HEK293 (cell line): ENCODE measurements around the gene MAP1B.

Experiments used
- CTCF ChIA-PET: fragments of 350-600 bp; formaldehyde crosslinking; extraction: SDS; loops from one replicate; lab custom pipeline; 2021; ENCODE audit warnings: antibody characterized with exemption; lab: Yijun Ruan, JAX
- POLR2A ChIA-PET: fragments of 300-600 bp; formaldehyde crosslinking; extraction: SDS; loops from one replicate; lab custom pipeline; 2020; ENCODE audit warnings: antibody characterized with exemption, inconsistent platforms; lab: Yijun Ruan, JAX
- H3K27ac ChIP-seq: fragments of 200-500 bp; sonication (Bioruptor generic); 2 replicates; pipeline ENCODE4 v1.5.1; 2014; ENCODE audit warnings: low read depth, low read length, control low read depth, inconsistent platforms; ENCODE audit errors: extremely low read depth
- H3K36me3 ChIP-seq, 2 experiments: fragments of 200-500 bp in 1 of 2; sonication (Bioruptor generic) in 1 of 2; 1 replicate in 1 of 2; 2 replicates in 1 of 2; pipeline ENCODE4 v1.5.1; 2014 to 2017; ENCODE audit warnings: inconsistent platforms in 2 of 2, low read length in 2 of 2; ENCODE audit not compliant: control insufficient read depth in 2 of 2, insufficient read depth in 1 of 2
- H3K4me1 ChIP-seq: fragments of 200-500 bp; sonication (Bioruptor generic); 2 replicates; pipeline ENCODE4 v1.5.1; 2014; ENCODE audit warnings: mild to moderate bottlenecking, low read length, inconsistent platforms; ENCODE audit not compliant: control insufficient read depth, insufficient read depth
- H3K4me3 ChIP-seq: 2 replicates; pipeline ENCODE4 v1.5.1; 2011; ENCODE audit warnings: low read depth, mild to moderate bottlenecking, control low read depth, low read length, moderate library complexity
- H3K9me3 ChIP-seq: fragments of 200-500 bp; sonication (Bioruptor generic); 2 replicates; pipeline ENCODE4 v1.5.1; 2014; ENCODE audit warnings: low read depth, low read length, inconsistent platforms; ENCODE audit not compliant: control insufficient read depth, insufficient read depth
- MYNN ChIP-seq: fragments of 450-650 bp; formaldehyde crosslinking; IDR thresholded peaks from 2 replicates; pipeline ENCODE4 v1.5.1; 2016; ENCODE audit warnings: missing biosample characterization, missing genetic modification characterization, borderline replicate concordance
- SETDB1 ChIP-seq: IDR thresholded peaks from one replicate; pipeline ENCODE4 v1.6.1; 2017; ENCODE audit warnings: mild to moderate bottlenecking, low read length, moderate library complexity, mixed read lengths; ENCODE audit not compliant: insufficient read length
- SP2 ChIP-seq: fragments of 450-650 bp; formaldehyde crosslinking; IDR thresholded peaks from 2 replicates; pipeline ENCODE4 v1.5.1; 2016; ENCODE audit warnings: missing biosample characterization, missing genetic modification characterization
- WT1 ChIP-seq: fragments of 450-650 bp; formaldehyde crosslinking; IDR thresholded peaks from 2 replicates; pipeline ENCODE4 v1.5.1; 2016; ENCODE audit warnings: missing biosample characterization, missing genetic modification characterization
- ZBTB1 ChIP-seq: fragments of 450-650 bp; formaldehyde crosslinking; IDR thresholded peaks from 2 replicates; pipeline ENCODE4 v1.5.1; 2016; ENCODE audit warnings: missing biosample characterization, missing genetic modification characterization
- ZBTB48 ChIP-seq: fragments of 450-650 bp; formaldehyde crosslinking; IDR thresholded peaks from 2 replicates; pipeline ENCODE4 v1.5.1; 2016; ENCODE audit warnings: missing biosample characterization, missing genetic modification characterization
- ZBTB8A ChIP-seq: fragments of 450-650 bp; formaldehyde crosslinking; IDR thresholded peaks from 2 replicates; pipeline ENCODE4 v1.5.1; 2016; ENCODE audit warnings: missing biosample characterization, missing genetic modification characterization
- ZEB2 ChIP-seq: fragments of 450-650 bp; formaldehyde crosslinking; IDR thresholded peaks from 2 replicates; pipeline ENCODE4 v1.5.1; 2016; ENCODE audit warnings: missing biosample characterization, missing genetic modification characterization
- ZFP41 ChIP-seq: fragments of 450-650 bp; formaldehyde crosslinking; IDR thresholded peaks from 2 replicates; pipeline ENCODE4 v1.5.1; 2016; ENCODE audit warnings: missing biosample characterization, missing genetic modification characterization, borderline replicate concordance
- ZNF140 ChIP-seq: fragments of 450-650 bp; formaldehyde crosslinking; IDR thresholded peaks from 2 replicates; pipeline ENCODE4 v1.5.1; 2016; ENCODE audit warnings: missing biosample characterization, missing genetic modification characterization
- ZNF37A ChIP-seq: fragments of 450-650 bp; IDR thresholded peaks from 2 replicates; pipeline ENCODE4 v1.5.1; 2018; ENCODE audit warnings: missing biosample characterization, missing genetic modification characterization
- ZNF561 ChIP-seq: fragments of 450-650 bp; IDR thresholded peaks from 2 replicates; pipeline ENCODE4 v1.5.1; 2018; ENCODE audit warnings: missing biosample characterization, missing genetic modification characterization, borderline replicate concordance
- ZNF621 ChIP-seq: fragments of 450-650 bp; formaldehyde crosslinking; IDR thresholded peaks from 2 replicates; pipeline ENCODE4 v1.5.1; 2017; ENCODE audit warnings: missing biosample characterization, missing genetic modification characterization
- ZNF76 ChIP-seq: fragments of 450-650 bp; formaldehyde crosslinking; IDR thresholded peaks from 2 replicates; pipeline ENCODE4; 2016; ENCODE audit warnings: low read depth, missing biosample characterization, missing genetic modification characterization, borderline replicate concordance
- ZNF768 ChIP-seq: fragments of 450-650 bp; formaldehyde crosslinking; IDR thresholded peaks from 2 replicates; pipeline ENCODE4 v1.5.1; 2018; ENCODE audit warnings: missing biosample characterization, mild to moderate bottlenecking, missing genetic modification characterization
- ZNF791 ChIP-seq: fragments of 450-650 bp; formaldehyde crosslinking; IDR thresholded peaks from 2 replicates; pipeline ENCODE4 v1.5.1; 2016; ENCODE audit warnings: missing biosample characterization, missing genetic modification characterization
- ZNF830 ChIP-seq: fragments of 450-650 bp; IDR thresholded peaks from 2 replicates; pipeline ENCODE4 v1.5.0; 2018; ENCODE audit warnings: missing biosample characterization, missing genetic modification characterization, low read depth, mild to moderate bottlenecking, moderate library complexity
- ZSCAN23 ChIP-seq: fragments of 450-650 bp; formaldehyde crosslinking; IDR thresholded peaks from 2 replicates; pipeline ENCODE4 v1.5.1; 2016; ENCODE audit warnings: missing biosample characterization, missing genetic modification characterization
- TF ChIP-seq, protein P1 (sequence below): fragments of 450-650 bp; formaldehyde crosslinking; IDR thresholded peaks from 2 replicates; pipeline ENCODE4 v1.5.1; 2016; ENCODE audit warnings: missing biosample characterization, missing genetic modification characterization

The MAP1B gene

DNA sequence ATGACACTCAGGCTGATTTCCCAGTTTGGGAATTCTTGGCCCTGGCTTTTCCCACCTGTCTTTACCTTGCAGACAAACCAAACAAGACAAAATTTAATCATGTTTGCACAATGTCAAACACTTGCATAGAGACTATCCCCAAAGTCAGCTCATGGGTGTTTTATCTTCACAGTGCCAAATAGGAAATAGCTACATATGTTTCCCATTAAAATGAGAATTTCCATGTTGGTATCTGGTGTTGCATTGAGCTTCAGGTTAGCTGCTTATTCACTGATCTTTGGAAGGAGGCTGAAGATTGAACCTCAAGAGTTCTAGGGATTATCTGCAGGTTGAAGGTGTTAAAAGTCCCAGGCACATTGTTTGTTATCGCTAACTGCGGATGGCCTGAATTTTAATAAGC lies 19.5 kb downstream of the MAP1B start (continued):
- TF ChIP-seq, protein P1, sequence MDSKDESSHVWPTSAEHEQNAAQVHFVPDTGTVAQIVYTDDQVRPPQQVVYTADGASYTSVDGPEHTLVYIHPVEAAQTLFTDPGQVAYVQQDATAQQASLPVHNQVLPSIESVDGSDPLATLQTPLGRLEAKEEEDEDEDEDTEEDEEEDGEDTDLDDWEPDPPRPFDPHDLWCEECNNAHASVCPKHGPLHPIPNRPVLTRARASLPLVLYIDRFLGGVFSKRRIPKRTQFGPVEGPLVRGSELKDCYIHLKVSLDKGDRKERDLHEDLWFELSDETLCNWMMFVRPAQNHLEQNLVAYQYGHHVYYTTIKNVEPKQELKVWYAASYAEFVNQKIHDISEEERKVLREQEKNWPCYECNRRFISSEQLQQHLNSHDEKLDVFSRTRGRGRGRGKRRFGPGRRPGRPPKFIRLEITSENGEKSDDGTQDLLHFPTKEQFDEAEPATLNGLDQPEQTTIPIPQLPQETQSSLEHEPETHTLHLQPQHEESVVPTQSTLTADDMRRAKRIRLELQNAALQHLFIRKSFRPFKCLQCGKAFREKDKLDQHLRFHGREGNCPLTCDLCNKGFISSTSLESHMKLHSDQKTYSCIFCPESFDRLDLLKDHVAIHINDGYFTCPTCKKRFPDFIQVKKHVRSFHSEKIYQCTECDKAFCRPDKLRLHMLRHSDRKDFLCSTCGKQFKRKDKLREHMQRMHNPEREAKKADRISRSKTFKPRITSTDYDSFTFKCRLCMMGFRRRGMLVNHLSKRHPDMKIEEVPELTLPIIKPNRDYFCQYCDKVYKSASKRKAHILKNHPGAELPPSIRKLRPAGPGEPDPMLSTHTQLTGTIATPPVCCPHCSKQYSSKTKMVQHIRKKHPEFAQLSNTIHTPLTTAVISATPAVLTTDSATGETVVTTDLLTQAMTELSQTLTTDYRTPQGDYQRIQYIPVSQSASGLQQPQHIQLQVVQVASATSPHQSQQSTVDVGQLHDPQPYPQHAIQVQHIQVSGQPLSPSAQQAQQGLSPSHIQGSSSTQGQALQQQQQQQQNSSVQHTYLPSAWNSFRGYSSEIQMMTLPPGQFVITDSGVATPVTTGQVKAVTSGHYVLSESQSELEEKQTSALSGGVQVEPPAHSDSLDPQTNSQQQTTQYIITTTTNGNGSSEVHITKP (tag by site-specific recombination), result no peak
- no peak for TF ChIP-seq ZBTB8A (tag by site-specific recombination)
- TF ChIP-seq ZNF140 (tag by site-specific recombination), result no peak
- no peak for TF ChIP-seq ZNF76 (tag by site-specific recombination)
- TF ChIP-seq ZNF561 (tag by site-specific recombination), result no peak
- no peak for TF ChIP-seq ZNF791 (tag by site-specific recombination)
- TF ChIP-seq SETDB1, result no peak

DNA sequence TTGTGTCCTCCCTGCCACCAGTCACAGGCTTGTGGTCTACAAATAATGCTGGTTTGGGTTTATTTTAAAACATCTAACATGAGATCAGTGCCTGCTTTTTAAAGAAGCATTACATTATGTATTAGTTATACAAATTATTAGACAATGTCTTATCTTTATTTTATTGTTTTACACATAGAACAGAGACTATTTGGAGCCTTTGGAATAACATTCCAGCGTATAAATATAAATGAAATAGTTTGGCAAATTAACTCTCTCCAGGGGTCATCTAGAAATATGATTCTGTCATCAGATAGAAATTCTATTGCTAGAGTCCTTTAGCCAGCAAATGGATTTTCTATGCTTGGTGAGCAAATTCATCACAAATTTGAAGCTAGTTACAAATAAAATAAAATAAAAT lies 22.4 kb downstream of the MAP1B start:
- CTCF ChIA-PET, result interaction anchor here (0.7 kb wide), 1 partner anchor 360 kb away, joined by 3 read pairs; no protein-coding TSS in a partner anchor
- Histone ChIP-seq H3K4me3 (no peak overlapping the region), H3K4me1 (peaks cover 4% of the 10 kb centered on the region; the same call in 1 of the 2 replicates), H3K36me3 (no peaks in the 10 kb centered on the region; a peak in 1 of 3 replicates), H3K9me3 (no peaks in the 10 kb centered on the region), H3K27ac (no peak overlapping the region)
- TF ChIP-seq ZBTB1, result no peak
- no peak for TF ChIP-seq MYNN (tag by site-specific recombination)
- TF ChIP-seq SP2, result no peak
- TF ChIP-seq WT1, result no peak
- no peak for TF ChIP-seq ZBTB48 (tag by site-specific recombination)
- TF ChIP-seq ZSCAN23 (tag by site-specific recombination), result no peak
- POLR2A ChIA-PET, result no interaction called here

DNA sequence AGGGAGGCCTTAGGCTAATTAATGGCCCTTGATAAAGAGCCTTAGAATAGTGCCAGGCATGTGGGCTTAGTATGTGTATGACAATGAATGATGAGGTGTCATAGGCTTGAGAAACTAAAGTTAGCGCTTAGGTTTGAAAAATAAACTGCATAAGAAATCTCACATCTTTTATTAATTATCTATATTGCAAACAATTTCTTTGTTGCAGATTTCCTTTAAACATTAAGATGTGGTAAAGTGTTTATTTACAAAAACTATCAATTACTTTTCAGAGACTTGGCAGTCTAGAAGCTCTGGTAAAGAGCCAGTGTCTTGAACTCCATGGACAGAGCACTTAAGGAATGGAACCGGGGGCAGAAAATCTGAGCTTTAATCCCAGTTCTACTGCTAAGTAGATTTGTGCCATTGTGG lies 23.1 kb downstream of the MAP1B start:
- Histone ChIP-seq H3K9me3 (no peaks in the 10 kb centered on the region), H3K36me3 (no peaks in the 10 kb centered on the region; a peak in 1 of 3 replicates), H3K4me1 (peaks cover 4% of the 10 kb centered on the region; the same call in 1 of the 2 replicates), H3K27ac (no peak overlapping the region), H3K4me3 (no peak overlapping the region)
- ChIA-PET POLR2A (no interaction called here), CTCF (interaction anchor here (0.6 to 0.7 kb wide), 2 partner anchors 342 to 361 kb away, joined by 3 to 5 read pairs; no protein-coding TSS in a partner anchor)
- TF ChIP-seq, protein P1 (tag by site-specific recombination), result no peak
- TF ChIP-seq ZNF37A (tag by site-specific recombination), result no peak
- no peak for TF ChIP-seq ZNF621 (tag by site-specific recombination)
- TF ChIP-seq ZNF768 (tag by site-specific recombination), result no peak
- no peak for TF ChIP-seq ZEB2 (tag by site-specific recombination)
- no peak for TF ChIP-seq ZFP41 (tag by site-specific recombination)
- TF ChIP-seq ZNF830 (tag by site-specific recombination), result no peak
